Prostate gland (tissue), 2 donors: Measurements from ENCODE around the gene CEP128.

Experiments
- POLR2A ChIP-seq: fragments of 450-650 bp; IDR thresholded peaks from one replicate; pipeline ENCODE4 v1.6.1; 2016; ENCODE audit warnings: antibody characterized with exemption, mild to moderate bottlenecking
- TF ChIP-seq, protein P1 (sequence below), 4 experiments: fragments of 200-600 bp in 2 of 4; fragments of 450-650 bp in 2 of 4; sonication (generic) in 2 of 4; IDR thresholded peaks; 1 replicate in 3 of 4; 2 replicates in 1 of 4; pipeline ENCODE4 v1.5.1; 2016 to 2019; ENCODE audit warnings: antibody characterized with exemption in 4 of 4, mild to moderate bottlenecking in 2 of 4, moderate library complexity in 2 of 4

DNA sequence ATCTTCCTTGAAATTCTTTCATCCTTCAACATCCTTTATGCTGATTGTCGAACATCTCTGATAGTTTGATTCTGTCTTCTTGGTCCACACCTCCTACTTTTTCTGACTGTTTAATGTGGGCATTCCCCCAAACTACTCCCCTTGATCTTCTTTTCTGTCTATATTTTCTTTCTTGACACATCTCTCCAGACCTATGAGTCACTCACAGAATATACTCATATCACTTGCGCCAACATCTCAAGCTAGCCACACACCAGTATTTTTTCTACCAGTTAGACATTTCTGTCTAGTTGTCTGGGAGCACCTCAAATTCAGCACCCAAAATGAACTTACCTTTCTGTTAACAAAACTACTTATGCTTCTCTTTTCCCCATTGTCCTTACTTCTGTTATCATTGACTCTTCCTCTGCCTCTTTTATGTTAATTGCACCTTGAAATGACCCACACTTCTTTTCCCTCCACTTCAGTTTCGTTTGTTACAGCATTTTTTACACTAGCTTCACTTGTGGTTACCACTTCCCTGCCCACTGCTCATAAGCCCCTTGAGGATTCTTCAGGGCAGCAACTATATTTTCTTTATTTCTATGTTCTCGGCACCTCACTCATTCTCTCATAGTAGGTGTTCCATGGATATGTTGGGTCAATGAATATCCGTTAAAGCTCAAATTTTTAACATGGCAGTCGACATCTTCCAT, 47.3 kb upstream of the CEP128 start:
- TF ChIP-seq, protein P1, sequence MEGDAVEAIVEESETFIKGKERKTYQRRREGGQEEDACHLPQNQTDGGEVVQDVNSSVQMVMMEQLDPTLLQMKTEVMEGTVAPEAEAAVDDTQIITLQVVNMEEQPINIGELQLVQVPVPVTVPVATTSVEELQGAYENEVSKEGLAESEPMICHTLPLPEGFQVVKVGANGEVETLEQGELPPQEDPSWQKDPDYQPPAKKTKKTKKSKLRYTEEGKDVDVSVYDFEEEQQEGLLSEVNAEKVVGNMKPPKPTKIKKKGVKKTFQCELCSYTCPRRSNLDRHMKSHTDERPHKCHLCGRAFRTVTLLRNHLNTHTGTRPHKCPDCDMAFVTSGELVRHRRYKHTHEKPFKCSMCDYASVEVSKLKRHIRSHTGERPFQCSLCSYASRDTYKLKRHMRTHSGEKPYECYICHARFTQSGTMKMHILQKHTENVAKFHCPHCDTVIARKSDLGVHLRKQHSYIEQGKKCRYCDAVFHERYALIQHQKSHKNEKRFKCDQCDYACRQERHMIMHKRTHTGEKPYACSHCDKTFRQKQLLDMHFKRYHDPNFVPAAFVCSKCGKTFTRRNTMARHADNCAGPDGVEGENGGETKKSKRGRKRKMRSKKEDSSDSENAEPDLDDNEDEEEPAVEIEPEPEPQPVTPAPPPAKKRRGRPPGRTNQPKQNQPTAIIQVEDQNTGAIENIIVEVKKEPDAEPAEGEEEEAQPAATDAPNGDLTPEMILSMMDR (IDR thresholded peaks at IDR 0.05): no peak
- no peak for TF ChIP-seq POLR2A
